ENCODE measurements around the gene DIPK1C.

DNA sequence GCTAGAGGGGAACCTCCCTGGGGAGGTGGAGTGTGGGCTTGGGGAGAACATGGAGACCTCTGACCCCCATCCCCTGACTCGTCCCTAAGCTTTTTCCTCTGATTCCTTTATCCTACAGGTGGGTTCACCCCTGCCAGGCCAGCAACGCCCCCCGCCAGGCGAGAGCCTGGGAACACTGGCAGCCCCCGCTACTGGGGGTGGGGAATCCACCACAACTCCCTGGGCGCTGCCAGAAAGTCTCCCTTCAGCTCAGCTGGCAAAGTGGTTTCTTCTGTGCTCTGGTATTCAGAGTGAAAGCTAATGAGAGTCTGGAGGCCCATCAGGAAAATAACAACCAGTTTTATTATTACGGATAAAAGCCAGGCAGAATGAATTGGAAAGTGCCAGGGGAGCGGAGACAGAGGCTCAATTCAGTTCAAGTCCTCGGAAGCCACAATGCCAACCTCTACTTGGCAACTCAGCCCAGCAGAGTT is 2.8 kb downstream of the DIPK1C start:
- TF ChIP-seq TAF1 (IDR thresholded peaks at IDR 0.05; ENCODE audit: low read depth, low read length) = no peak
- TF ChIP-seq POLR2AphosphoS5 (IDR thresholded peaks at IDR 0.05; ENCODE audit: low read depth, low read length) = no peak
- no peak for TF ChIP-seq POLR2A (IDR thresholded peaks at IDR 0.05; ENCODE audit: low read depth, low read length)
- TF ChIP-seq PAX5 (IDR thresholded peaks at IDR 0.05; ENCODE audit: insufficient read depth, low read length, severe bottlenecking) = no peak
- TF ChIP-seq POU2F2 (IDR thresholded peaks at IDR 0.05; ENCODE audit: low read depth, low read length) = no peak

Measured in GM12891 (cell line).